22Rv1 (cell line): ENCODE measurements around the gene PLB1.

Experiments
- CTCF ChIP-seq: fragments of 450-650 bp; IDR thresholded peaks from 2 replicates; pipeline ENCODE4 v1.5.1; 2017; ENCODE audit warnings: mild to moderate bottlenecking
- ZFX ChIP-seq: fragments of 450-650 bp; IDR thresholded peaks from 2 replicates; pipeline ENCODE4 v1.6.1; 2017; ENCODE audit warnings: antibody characterized with exemption, borderline replicate concordance

- TF ChIP-seq CTCF (no peak), ZFX (no peak)
These were observed 26.6 kb upstream of the PLB1 start for GRCh38 chr2:28469304-28469703.
